GM19395 (cell line): ENCODE data around the gene NTRK1.

Experiments
- ATAC-seq: cut with Tn5 transposase; IDR thresholded peaks from one replicate; pipeline ENCODE4 v1.9.1; 2021; ENCODE audit warnings: mild to moderate bottlenecking, moderate library complexity; ENCODE audit not compliant: unreplicated experiment

The NTRK1 gene

GRCh38 chr1:156877433-156878170, 16.9 kb downstream of the NTRK1 start:
- ATAC-seq, result no peak

GRCh38 chr1:156879876-156880275, 19.2 kb downstream of the NTRK1 start:
- no peak for ATAC-seq

GRCh38 chr1:156880473-156880872, 19.8 kb downstream of the NTRK1 start:
- no peak for ATAC-seq

GRCh38 chr1:156881101-156881500, 20.4 kb downstream of the NTRK1 start:
- no peak for ATAC-seq

GRCh38 chr1:156881663-156882062, 21.0 kb downstream of the NTRK1 start:
- no peak for ATAC-seq

GRCh38 chr1:156882543-156882942, 21.9 kb downstream of the NTRK1 start:
- ATAC-seq, result no peak

- no peak for ATAC-seq
These were observed 23.3 kb downstream of the NTRK1 start for GRCh38 chr1:156883919-156884318.

GRCh38 chr1:156884560-156885184, 24.0 kb downstream of the NTRK1 start:
- no peak for ATAC-seq

GRCh38 chr1:156885314-156885713, 24.6 kb downstream of the NTRK1 start:
- no peak for ATAC-seq

GRCh38 chr1:156885880-156886355, 25.3 kb downstream of the NTRK1 start:
- no peak for ATAC-seq

GRCh38 chr1:156886583-156887281, 26.1 kb downstream of the NTRK1 start:
- no peak for ATAC-seq

- ATAC-seq, result no peak
These were observed 26.7 kb downstream of the NTRK1 start for GRCh38 chr1:156887317-156887716.

GRCh38 chr1:156887734-156888133, 27.1 kb downstream of the NTRK1 start:
- no peak for ATAC-seq

GRCh38 chr1:156889802-156890580, 29.3 kb downstream of the NTRK1 start:
- ATAC-seq, result no peak

- ATAC-seq, result peak; percentile 87
These were observed 31.8 kb downstream of the NTRK1 start for GRCh38 chr1:156892190-156893047.

- no peak for ATAC-seq
These were observed 32.6 kb downstream of the NTRK1 start, which contains the start of gene PEAR1 for GRCh38 chr1:156893048-156893953. Gene PEAR1 (plus strand): TSS chr1:156893718. CDS start chr1:156903927, 10,209 bp downstream.

GRCh38 chr1:156894001-156894400, 33.3 kb downstream of the NTRK1 start:
- ATAC-seq, result no peak

- ATAC-seq, result no peak
These were observed 34.2 kb downstream of the NTRK1 start for GRCh38 chr1:156894711-156895454.
